ENCODE measurements around the gene PTPRN2.

PTPRN2 gene

DNA sequence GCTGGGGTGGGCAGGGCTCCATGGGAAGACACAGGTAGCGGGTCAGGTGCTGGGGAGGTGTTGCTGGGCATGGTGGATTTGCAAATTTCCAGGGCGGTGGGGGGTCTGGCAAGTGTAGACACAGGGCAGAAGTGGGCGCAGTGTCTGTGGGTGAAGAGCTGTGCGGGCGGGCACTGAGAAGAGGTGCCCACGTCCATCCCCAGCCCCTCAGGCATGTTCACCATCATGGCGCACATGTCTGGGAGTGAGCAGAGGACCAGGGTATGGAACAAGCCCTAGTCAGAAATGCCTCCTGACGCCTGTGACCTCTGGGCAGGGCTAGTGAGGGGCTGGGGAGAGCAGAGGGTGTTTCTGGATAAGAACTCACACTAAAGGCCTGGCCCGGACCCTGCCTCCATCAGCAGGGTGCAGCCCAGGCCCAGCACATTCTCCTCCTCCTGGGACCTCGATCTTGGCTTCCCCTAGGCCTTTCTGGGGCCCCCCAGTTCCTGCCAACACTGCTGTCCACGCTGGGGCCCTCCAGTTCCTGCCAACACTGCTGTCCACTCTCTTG is 612.9 kb downstream of the PTPRN2 start:
- DNase-seq (ENCODE audit: low spot score) = no peak

DNA sequence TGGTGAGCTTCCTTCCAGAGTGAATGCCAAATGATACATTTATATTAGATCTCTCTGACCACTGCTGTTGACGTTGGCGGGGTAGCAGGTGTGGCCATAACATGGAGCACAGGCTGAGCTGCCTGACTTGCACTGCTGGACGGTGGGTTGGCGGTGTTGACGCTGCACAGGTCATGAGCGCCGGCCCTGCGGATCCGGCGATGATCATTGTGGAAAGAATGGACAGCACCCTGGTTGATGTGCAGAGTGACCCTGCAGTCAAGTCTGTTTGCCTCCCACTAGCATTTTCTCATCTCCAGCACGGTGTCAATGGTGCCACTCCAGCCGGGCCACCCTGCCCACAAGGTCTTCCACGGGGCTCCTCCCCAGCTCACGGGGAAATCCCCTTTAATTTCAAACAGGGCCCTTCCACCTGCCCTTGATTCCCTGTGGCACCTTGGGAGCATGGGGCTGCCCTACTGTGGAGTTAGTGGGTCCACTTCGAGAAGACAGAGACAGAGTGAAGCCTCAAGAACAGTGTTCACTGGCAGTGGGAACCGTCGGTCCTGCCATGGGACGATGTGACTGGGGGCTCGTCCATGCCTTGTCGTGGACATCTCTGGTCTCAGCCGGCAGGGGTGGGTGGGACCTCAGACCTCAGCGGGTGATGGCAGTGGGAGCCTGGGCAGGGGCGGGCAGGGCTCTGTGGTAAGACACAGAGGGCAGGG is 613.5 kb downstream of the PTPRN2 start:
- DNase-seq (ENCODE audit: low spot score) = no peak

DNA sequence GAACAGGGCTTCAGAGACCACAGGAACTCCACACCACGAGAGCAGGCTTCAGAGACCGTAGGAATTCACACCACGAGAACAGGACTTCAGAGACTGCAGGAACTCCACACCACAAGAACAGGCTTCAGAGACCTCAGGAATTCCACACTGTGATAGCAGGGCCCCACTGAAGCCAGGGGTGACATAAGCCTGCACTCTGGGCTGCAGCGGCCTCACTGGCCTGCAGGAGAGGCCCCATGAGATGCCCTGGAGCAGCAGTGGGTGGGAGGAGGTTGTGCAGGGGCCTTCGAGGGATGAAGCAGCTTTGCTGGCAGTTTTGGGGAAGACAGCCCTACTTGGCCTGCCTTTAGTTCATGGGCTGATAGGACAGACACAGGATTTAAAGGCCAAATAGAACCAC is 614.7 kb downstream of the PTPRN2 start:
- no peak for DNase-seq (ENCODE audit: low spot score)

DNA sequence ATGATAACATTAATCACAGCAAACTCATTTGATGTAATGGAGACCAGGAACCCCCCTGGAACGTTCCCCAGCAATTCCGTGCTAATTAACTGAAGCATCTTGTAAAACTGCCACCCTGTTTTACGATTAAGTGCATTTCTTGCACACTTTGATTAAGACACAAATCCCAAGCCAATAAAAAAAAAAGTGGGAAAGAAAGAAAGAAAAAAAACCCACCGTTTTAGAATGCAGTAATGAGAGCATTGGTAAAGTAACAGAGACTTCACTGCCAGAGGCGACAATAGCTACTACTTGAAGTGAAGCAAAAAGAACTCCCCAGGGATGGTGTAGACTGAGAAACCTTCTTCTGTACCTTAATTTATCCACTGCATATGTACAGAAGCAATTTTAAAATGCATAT is 616.1 kb downstream of the PTPRN2 start:
- no peak for DNase-seq (ENCODE audit: low spot score)

DNA sequence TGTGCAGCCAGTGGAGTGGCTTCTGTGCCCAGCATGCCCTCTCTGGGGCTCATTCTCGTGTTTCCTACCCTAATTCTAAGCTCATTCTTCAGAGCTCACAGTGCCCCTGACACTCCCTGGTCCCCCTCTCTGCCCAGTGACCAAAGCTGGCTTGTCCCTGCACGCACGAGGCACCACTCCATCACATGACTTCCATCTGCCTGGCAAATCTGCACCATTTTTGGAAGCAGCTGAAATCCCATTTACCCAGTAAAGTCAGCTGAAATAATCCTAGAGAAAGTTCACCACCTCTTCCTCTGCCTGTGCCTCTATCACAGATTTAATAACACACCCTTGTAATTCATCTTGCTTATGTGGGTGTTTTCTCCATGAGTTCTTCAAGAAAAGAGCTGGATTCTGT is 616.9 kb downstream of the PTPRN2 start:
- DNase-seq (ENCODE audit: low spot score) = no peak

DNA sequence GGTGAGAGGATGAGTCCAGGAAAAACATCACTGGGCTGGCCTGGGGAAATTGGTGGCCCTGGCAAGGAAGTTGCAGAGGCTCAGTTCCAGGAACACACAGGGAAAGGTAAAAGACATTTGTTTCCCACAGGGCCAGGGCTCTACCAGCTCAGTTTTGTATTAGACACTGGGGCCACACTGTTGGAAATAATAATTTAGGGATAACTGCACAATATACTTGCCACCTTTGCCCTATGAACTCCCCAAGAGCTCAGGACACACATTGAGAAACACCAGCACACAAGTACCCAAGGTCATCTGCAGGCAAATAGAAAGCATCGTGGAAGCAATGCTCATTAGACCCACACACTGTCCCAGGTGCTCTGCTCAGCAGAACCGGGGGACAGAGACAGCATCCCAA is 617.6 kb downstream of the PTPRN2 start:
- DNase-seq (ENCODE audit: low spot score) = no peak

DNA sequence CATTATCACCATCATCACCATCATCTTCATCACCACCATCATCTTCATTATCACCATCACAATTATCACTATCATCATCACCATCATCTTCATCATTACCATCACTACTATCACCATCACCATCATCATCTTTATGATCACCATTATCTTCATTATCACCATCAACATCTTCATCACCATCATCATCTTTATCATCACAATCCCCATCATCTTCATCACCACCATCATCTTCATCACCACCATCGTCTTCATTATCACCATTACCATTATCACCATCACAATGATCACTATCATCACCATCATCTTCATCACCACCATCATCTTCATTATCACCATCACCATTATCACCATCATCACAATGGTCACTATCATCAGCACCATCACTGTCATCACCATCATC is 621.1 kb downstream of the PTPRN2 start:
- no peak for DNase-seq (ENCODE audit: low spot score)

DNA sequence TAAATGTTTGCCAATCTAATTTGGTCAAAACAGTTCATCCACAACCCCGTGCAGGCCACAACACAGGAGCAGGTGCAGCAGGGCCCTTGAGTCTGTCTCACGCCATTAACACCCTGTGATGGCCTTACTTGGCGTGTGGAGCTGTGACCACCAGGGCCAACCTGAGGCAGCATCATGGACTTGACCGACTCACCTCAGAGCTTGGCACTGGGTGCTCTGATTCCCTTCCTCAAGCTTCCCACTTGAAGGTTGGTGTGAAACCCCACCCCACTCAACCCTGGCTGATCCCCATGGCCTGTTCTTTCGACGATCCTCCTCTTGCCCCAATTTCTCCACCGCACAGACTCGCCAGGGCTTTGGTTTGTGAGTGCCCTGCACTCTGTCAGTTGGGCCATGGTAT is 623.1 kb downstream of the PTPRN2 start:
- DNase-seq (ENCODE audit: low spot score) = no peak

DNA sequence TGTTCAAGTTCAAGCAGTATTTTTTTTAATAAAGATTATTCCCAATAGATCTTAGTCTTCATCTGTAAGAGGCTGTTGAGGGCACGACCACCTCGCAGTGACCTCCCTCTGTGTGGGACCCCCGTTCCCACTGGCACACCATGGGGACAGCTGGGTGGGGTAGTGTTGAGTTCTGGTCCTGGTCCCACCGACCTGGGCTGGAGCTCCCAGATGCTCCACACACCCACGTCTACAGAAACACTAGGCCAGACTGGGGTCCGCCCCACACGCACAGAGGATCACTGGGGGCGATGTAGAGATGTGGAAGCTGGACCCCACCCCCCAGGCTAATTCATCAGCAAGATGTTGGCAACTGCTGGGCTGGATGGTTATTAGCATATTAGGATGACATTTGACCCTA is 623.6 kb downstream of the PTPRN2 start:
- DNase-seq (ENCODE audit: low spot score) = no peak

DNA sequence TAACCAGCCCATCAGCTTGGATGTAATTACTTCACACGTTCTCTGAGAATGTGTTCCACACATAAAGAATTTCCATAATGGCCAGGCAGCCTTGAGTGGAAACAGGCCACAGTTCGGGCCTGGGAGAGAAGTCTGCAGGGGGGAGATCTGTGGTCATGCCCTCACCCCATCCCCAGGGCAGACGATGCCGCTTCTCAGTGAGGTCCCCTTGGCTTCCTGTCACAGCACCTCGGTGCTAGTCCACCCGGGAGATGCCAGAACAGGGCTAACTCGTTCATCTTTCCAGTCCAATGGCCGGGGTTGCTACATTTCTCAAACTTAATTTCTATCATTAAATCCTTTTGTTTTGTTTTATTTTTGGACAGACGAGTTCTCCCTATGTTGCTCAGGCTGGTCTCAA is 624.1 kb downstream of the PTPRN2 start:
- DNase-seq (ENCODE audit: low spot score) = no peak

DNA sequence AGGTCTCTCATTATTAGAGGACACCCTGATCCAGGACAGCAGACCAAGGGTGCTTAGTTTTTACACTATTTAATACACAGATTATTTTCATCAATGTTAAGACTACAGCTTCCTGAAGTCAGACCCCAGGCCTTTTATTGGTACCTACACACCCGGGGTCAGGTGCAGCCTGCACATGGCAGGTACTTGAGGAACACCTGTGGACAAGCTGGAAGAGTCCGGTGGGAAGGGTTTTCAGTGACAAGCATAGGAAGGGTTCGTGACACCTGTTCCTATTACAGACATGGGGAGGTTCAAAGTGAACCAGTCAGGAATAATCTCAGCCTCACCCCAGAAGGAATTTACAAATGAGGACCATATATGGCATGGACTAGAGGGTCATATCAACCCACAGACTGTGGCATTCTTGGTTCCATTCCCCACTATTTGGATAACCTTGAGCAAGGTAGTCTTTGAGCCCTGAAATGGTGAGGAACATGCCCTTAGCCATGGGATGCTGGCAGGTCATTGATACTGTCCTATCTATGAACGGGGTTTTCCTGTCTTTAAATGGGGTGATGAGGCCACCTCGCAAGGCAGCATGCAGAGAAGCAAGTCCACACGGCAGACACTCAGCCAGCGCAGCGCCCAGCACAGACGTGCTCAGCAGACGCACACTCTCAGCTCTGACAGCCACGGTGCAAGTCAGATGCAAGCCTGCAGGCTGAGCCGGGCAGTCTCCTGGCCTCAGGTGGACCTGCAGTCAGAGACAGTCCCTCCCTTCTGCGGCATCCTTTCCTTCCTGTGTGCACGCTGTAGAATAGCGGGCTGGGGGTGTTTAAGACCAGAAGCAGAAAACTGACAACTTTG is 624.9 kb downstream of the PTPRN2 start:
- no peak for DNase-seq (ENCODE audit: low spot score)

DNA sequence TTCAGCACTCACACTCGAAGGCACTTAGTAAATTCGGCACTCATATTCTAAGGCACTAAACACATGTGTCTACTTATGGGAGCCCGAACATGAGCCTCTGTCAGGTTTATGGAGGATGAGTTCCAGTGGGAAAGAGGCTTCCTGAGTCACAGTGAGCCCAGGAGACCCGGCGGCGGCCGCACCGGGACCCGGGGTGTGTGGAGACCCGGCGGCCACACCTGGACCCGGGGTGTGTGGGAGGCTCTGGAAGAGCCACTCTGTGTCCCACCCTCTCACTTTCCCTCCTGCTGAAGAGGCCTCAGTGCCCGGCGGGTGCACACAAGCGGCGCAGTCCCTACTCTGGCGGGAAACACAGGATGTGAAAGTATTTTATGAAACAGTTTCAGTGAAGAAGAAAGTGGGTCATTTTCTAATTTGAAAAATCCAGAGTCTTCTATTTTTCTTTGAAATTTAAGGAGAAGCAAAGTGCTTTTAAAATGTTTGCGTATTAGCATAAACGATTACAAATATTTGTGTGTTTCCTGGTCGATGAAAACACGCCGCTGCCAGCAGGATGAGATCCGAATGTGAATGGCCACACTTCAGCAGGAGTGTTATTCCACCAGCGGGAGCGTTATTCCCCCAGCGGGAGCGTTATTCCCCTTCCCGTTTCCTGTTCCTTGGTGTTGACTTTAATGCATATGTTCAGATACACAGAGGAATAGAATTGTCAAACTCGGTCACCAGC is 625.7 kb downstream of the PTPRN2 start:
- DNase-seq (ENCODE audit: low spot score) = no peak

DNA sequence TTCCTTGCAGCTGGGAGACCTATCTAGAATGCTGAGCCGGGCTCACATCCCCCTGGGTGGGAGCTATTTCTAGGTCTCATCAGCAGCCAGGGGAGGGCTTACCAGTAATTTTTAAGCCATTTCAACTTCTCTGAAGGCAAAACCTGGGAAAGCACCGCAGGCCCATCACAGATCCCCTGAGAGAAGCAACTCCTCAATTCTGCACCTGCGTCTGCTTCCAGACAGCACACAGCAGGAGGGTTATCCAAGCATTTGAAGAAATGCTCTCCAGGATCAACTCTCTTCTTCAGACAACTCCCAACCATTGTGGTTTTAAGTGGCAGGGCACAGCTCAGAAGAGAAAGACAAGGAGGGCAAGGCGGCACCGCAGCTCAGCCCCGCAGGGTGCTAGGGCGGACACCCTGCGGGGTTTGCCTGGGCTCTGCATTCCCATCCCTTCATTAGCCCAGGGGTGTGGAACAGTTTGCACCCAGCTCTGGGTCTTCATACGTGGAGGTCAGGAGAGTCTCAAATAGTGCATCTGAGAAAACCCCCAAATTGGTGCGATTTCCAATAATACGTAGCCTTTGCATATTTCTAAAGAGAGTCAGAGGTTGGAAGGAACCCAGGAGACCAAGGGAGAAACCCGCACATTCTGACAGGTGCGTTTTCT is 632.1 kb downstream of the PTPRN2 start:
- no peak for DNase-seq (ENCODE audit: low spot score)

DNA sequence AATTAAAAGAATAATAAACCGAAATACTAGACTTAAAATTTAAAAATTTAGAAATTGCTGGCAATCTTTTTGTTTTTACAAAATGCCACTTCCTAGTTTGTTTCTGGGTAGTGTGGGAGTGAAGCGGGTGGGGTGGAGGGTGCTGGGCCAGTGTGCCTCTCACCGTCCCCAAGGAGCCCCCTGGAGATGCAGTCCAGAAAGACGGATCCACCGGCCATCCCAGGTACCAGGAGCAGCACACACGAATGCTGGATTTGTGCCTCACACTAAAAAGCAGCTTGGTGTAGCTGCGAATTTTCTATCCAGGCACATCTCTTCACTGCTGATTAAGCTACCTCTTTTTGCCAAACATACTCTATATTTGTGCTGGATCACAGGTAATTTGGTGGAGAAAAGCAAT is 632.7 kb downstream of the PTPRN2 start:
- DNase-seq (ENCODE audit: low spot score) = no peak

DNA sequence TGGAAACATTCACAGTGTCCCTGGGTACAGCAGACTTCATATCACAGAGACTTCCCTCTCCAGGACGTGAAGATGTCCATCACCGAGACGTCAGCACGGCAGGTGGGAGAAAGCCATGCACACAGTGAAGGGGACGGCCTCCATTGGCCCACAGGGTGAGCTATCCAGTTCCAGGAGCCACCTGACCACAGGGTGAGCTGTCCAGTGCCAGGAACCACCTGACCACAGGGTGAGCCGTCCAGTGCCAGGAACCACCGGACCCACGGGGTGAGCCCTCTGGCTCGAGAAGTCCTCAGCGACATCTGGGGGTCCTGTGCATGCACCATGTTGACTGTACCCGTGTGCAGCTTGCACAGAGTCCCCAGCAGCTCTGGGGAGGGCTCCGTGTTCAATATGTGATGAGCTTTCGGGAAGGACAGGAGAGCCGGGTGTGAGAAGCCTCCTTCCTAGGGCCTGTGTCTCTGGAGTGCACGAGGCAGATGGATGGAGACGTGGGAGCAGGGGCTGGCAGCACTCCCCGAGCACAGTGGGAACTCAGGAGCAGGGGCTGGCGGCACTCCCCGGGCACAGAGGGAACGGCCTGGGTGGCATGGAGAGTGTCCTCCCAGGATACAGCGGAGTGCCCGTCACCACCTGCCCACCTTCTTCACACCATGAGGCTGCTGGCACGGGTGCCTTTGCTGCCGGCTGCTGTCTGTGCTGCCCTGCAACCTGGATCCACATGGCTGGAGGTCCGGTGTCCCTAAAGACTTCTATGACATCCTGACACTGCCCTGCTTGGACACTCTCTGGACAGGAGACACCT is 634.6 kb downstream of the PTPRN2 start:
- no peak for DNase-seq (ENCODE audit: low spot score)

DNA sequence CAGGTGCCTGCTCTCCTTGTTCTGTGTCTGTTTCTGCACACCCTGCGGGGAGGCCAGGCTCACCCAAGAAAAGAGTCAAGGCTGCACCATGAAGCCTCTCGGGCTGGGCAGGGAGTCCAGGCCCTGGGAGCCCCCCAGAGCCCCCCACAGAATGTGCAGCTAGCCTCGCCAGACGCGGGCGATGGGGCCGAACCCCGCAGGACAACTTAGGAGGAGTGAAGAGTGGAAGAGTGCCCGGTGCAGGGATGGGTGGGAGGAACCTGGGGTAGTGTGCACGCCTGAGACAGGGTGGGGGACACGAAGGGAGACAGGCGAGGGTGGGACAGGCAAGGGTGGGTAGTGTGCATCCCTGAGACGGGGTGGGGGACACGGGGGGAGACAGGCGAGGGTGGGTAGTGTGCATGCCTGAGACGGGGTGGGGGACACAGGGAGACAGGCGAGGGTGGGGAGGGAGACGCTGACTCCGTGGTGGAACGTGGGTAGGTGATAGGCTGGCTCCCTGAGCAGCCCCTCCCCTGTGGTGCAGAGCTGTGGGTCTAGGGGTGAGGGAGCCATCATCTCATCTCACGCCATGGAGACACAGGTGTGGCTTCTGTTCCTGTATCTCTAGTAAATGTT is 635.5 kb downstream of the PTPRN2 start:
- DNase-seq (ENCODE audit: low spot score) = no peak

DNA sequence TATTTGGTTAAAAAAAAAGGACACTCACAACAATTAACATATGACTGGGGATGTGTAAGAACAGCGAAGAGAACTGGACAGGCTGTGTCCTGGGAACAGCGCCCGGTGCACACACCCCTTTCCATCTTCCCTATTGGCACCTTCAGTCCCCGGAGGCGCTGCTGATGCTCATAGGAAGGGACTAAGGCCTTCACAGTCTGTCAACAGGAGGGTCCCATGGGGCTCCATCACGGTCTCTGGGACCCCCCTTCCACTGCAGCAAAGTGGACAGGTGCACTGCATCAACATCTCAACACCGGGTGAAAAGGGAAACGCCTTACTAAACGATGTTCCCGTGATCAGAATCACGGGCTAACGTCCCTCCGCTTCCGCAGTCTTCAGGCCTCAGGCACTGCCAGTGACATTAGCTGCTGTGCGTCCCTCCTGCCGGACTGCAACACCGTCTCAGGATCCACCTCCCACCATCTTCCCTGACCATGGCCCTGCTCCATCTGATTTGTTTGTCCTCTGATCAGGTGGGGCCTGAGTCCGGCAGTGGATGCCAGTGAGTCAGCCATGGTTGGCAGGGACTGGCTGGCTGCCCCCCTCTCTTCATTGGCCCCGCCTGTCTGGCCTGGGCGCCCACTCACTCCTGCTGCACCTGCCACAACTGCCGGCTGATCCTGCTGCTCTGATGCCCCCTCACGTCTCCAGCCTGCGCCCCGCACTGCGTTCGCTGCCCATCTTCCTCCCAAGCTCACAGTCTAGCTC is 636.1 kb downstream of the PTPRN2 start:
- no peak for DNase-seq (ENCODE audit: low spot score)

DNA sequence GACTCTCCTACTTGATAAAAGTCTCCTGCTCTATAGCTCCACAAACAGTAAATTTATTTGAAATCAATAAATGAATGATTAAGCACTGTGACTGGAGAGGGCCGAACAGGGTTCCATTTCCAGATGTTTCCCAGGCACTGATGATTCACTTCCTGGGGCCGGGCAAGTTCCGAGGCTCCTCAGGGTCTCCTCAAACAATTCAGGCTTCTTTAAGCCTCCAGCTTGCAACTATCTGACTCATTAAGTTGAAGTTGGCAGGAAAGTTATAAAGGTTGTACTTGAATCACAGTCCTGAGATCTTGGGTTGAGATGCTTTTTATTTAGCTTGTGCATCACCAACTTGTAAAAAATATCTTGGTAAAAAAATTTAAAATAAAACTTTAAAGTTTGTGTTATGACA is 637.9 kb downstream of the PTPRN2 start:
- no peak for DNase-seq (ENCODE audit: low spot score)

DNA sequence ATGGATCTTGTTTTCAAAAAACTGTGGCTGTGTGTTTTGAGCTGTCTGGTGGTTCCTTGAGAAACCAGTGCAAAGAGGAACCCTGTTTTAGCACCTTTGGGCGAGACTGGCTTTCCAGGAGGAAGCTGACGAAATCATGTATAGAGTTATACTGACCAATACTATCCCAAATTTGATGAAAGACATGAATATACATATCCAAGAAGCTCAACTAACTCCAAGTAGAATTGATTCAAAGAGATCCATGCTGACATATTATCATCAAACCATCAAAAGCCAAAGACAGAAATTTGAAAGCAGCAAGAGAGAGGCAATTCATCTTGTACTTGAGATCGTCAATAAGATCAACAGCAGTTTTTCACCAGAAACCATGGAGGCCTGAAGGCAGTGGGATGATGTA is 640.1 kb downstream of the PTPRN2 start:
- no peak for DNase-seq (ENCODE audit: low spot score)

DNA sequence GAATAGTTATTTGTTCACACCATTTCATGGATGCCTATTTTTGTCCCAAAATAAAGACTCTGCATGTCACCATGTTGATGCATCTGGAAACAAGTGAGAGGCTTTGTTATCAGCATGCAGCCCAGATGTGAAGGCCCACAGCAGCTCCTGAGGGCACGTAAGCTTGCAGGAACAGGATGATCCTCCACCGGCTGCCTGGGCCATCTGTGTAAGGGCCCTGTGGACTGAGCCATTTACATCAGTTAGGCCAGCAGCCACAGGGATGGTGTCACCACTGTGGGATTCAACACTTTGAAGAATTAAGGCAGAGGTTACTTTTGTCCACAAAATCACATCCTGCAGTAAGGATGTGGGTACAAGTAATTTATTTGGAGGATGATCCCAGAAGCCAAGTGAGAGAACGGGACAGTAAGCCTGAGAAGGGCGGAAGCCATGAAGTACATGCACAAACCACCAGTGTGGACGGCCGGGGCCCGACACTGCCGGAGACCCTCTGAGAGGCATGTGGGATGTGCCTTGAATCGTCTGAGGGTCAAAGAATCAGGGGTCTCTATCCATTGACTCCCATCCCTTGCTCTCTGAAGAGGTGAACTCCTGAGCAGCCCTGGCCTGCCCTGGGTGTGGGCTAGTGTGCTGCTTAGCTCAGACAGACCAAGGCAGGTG is 641.1 kb downstream of the PTPRN2 start:
- DNase-seq (ENCODE audit: low spot score) = no peak
